Activated CD4-positive, alpha-beta T cell treated with anti-CD3 and anti-CD28 coated beads for 36 hours (primary cell): Measurements from ENCODE around the gene POMT1. TPM values are rescaled to one million over a fixed set of nuclear protein-coding genes. Genes with fewer than 3 reads are reported as not detected.

Experiments used
- ATAC-seq: fragments of 200-7000 bp; cut with Tn5 transposase; one replicate; pipeline ENCODE4 v1.10.0; 2021; ENCODE audit warnings: mild to moderate bottlenecking, moderate library complexity
- CTCF ChIA-PET: fragments of 350-600 bp; sonication (Branson Sonifier 250); formaldehyde crosslinking; loops from one replicate; lab custom pipeline; 2021; ENCODE audit warnings: antibody characterized with exemption; lab: Charles Lee
- POLR2A ChIA-PET: fragments of 350-600 bp; sonication (Branson Sonifier 250); formaldehyde crosslinking; loops from one replicate; lab custom pipeline; 2021; ENCODE audit warnings: antibody characterized with exemption, inconsistent platforms; lab: Charles Lee
- DNase-seq: peaks from one replicate; pipeline ENCODE4 v3.0.0-alpha.2; 2020
- H3K27ac Mint-ChIP-seq: one replicate; pipeline ENCODE4 v1.8.0; 2021; ENCODE audit warnings: mixed read lengths
- H3K27me3 Mint-ChIP-seq: one replicate; pipeline ENCODE4 v1.8.0; 2021; ENCODE audit warnings: mixed read lengths
- H3K36me3 Mint-ChIP-seq: one replicate; pipeline ENCODE4 v1.8.0; 2021; ENCODE audit warnings: low read depth, mixed read lengths
- H3K4me1 Mint-ChIP-seq: one replicate; pipeline ENCODE4 v1.8.0; 2021; ENCODE audit warnings: mixed read lengths
- H3K4me3 Mint-ChIP-seq: one replicate; pipeline ENCODE4 v1.8.0; 2021; ENCODE audit warnings: mild to moderate bottlenecking, moderate library complexity, mixed read lengths
- H3K9me3 Mint-ChIP-seq: one replicate; pipeline ENCODE4 v1.8.0; 2021; ENCODE audit warnings: low read depth, mixed read lengths
- intact Hi-C, 2 experiments: fragments of 100-400 bp; cut with DNase I in 1 of 2; cut with micrococcal nuclease in 1 of 2; formaldehyde crosslinking; loops; one replicate each; pipeline versions ENCODE4 v1.14.2 to v1.15.1; 2022 to 2024; cut with DNase I, micrococcal nuclease
- total RNA-seq, 2 experiments: library from RNA; stranded (reverse); gene quantifications; one replicate each; pipeline ENCODE4 v1.2.3, GENCODE V29; 2021

POMT1 gene
- total RNA-seq, 2 experiments from 2014 or later, result 28.2 to 30.7 TPM

DNA sequence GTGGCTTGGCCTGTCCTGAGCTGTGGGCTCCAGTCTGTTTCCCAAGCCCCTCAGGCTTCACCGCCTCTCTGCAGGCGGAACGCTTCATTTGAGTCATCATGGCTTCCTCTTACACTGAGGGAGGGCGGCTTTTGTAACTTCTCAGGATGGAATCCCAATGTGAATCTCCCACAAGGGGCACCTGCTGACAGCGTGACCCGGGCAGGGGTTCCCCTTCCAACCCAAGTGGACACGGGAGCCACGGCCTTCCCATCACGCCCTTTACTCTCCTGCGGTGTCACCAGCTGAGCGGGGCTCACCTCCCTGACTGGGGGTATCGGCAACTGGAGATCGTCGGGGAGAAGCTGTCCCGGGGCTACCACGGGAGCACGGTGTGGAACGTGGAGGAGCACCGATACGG, 15.8 kb downstream of the POMT1 start:
- intact Hi-C loops, result no loop called here
- Mint-ChIP-seq H3K27ac (peak overlapping the region; percentile 3), H3K4me3 (no peak overlapping the region), H3K36me3 (peaks cover 28% of the 10 kb centered on the region), H3K27me3 (no peaks in the 10 kb centered on the region), H3K9me3 (no peaks in the 10 kb centered on the region), H3K4me1 (no peaks in the 10 kb centered on the region)
- ATAC-seq, result no peak
- ChIA-PET CTCF (interaction anchor here (0.7 kb wide), 1 partner anchor 284 kb away, joined by 4 read pairs; no protein-coding TSS in a partner anchor), POLR2A (no interaction called here)
- DNase-seq, result no peak

DNA sequence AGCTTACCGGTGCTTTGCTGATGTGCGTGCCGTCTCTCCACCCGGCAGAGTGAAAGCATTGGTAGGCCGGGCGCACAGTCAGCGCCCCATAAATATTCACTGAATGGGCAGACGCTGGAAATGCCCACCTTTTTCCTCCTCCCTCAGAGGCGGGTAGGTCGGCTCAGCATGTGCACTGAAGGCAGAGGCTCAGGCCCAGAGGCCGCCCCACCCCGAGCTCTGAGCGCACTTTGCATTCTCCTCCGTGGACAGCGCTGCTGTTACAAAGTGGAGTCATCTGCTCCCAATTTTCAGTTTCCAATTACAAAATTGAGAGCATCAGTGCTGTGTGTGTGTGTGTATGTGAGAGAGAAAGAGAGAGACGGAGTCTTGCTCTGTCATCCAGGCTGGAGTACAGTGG, 17.8 kb downstream of the POMT1 start:
- Mint-ChIP-seq H3K27ac (no peak overlapping the region), H3K4me3 (no peak overlapping the region), H3K27me3 (no peaks in the 10 kb centered on the region), H3K36me3 (peaks cover 30% of the 10 kb centered on the region), H3K9me3 (no peaks in the 10 kb centered on the region), H3K4me1 (peaks cover 3% of the 10 kb centered on the region)
- DNase-seq (no peak), ATAC-seq (no peak)
- POLR2A ChIA-PET, result no interaction called here
- CTCF ChIA-PET, result no interaction called here
- intact Hi-C loops, result no loop called here

GRCh38 chr9:131521203-131521602, 18.5 kb downstream of the POMT1 start:
- no peak overlapping the region for H3K27ac Mint-ChIP-seq
- DNase-seq (no peak), ATAC-seq (no peak)
- POLR2A ChIA-PET, result no interaction called here
- H3K4me3 Mint-ChIP-seq, result no peak overlapping the region
- H3K9me3 Mint-ChIP-seq, result no peaks in the 10 kb centered on the region
- intact Hi-C loops, result no loop called here
- H3K27me3 Mint-ChIP-seq, result no peaks in the 10 kb centered on the region
- CTCF ChIA-PET, result no interaction called here
- H3K36me3 Mint-ChIP-seq, result peaks cover 32% of the 10 kb centered on the region
- peaks cover 3% of the 10 kb centered on the region for H3K4me1 Mint-ChIP-seq

GRCh38 chr9:131521822-131522221, 19.1 kb downstream of the POMT1 start:
- no peak for ATAC-seq

GRCh38 chr9:131522257-131523085, 19.8 kb downstream of the POMT1 start:
- CTCF ChIA-PET, result no interaction called here

More at GRCh38 chr9:131521822-131522221, 19.1 kb downstream of the POMT1 start:
- Mint-ChIP-seq H3K27me3 (no peaks in the 10 kb centered on the region), H3K27ac (no peak overlapping the region), H3K36me3 (peaks cover 37% of the 10 kb centered on the region), H3K4me3 (no peak overlapping the region), H3K4me1 (peaks cover 3% of the 10 kb centered on the region), H3K9me3 (no peaks in the 10 kb centered on the region)
- CTCF ChIA-PET, result no interaction called here
- intact Hi-C loops, result no loop called here
- no peak for DNase-seq
- POLR2A ChIA-PET, result no interaction called here

DNA sequence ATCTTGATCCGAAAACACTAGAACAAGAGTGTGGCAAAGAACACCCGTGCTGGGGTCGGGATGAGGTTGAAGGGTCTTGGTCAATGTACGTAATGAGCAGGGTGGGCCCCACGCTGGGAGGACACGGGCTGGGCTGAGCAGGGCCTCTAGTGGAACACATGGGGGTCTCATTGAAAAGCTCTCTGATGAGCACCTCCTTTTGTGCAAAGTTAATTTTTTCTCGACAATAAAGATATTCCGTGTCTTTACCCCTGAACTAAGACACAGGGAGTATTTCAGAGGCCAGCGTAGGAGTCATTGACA, 20.3 kb downstream of the POMT1 start:
- ATAC-seq, result no peak
- H3K4me1 Mint-ChIP-seq, result peaks cover 3% of the 10 kb centered on the region
- CTCF ChIA-PET, result no interaction called here
- H3K27ac Mint-ChIP-seq, result no peak overlapping the region
- peaks cover 33% of the 10 kb centered on the region for H3K36me3 Mint-ChIP-seq
- H3K4me3 Mint-ChIP-seq, result no peak overlapping the region
- no peak for DNase-seq
- POLR2A ChIA-PET, result no interaction called here
- H3K27me3 Mint-ChIP-seq, result no peaks in the 10 kb centered on the region
- intact Hi-C loops, result no loop called here
- H3K9me3 Mint-ChIP-seq, result no peaks in the 10 kb centered on the region

More at GRCh38 chr9:131522257-131523085, 19.8 kb downstream of the POMT1 start:
- H3K4me3 Mint-ChIP-seq, result no peak overlapping the region
- peaks cover 3% of the 10 kb centered on the region for H3K4me1 Mint-ChIP-seq
- H3K27ac Mint-ChIP-seq, result no peak overlapping the region
- intact Hi-C loops, result no loop called here
- H3K36me3 Mint-ChIP-seq, result peaks cover 36% of the 10 kb centered on the region
- no peaks in the 10 kb centered on the region for H3K9me3 Mint-ChIP-seq
- H3K27me3 Mint-ChIP-seq, result no peaks in the 10 kb centered on the region
- ATAC-seq (no peak), DNase-seq (no peak)
- POLR2A ChIA-PET, result no interaction called here

DNA sequence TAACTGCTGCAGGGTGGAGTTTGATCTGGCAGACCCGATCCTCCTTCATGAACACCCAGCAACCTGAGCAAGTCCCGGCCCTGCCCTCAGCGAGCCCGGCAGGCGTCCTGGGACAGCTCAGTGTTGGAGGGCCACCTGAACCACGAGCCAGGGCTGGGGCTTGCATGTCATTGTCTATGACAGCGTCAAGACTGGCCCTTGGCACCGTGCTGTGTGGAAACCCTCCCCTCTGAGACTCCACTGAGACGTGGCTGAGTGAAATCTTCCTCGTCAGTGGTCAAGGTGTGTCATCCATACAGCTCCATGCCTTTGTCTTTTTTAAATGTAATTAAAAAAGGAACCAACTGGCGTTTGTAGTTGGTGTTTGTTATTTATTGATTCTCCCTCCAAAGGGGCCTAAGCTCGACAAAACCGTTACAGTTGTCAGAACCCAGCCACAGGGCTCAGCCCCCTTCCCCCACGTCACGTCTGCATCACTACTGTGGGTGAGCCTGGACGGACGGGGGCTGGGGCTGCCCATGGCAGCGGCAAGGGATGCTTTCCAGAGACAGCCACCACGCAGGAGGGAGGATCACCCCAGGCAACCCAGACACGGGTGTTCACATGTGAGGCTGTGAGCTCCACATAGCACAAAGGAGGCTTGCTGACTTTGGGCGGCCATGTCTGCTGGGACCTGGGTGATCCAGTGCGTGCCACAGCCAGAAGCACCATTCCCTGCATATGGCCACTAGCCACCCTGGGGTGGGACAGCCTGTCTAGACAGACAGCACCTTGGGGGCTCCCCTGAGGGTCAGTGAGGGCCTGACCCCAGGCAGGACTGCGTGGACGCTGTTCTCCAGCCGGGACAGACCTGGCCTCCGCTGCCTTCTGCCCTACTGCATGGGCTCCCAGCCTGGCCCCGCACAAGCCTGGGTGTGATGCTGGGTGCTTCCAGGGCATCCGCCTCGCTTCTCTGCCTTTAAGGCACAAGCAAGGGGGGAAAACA, 21.0 kb downstream of the POMT1 start:
- H3K27me3 Mint-ChIP-seq, result no peaks in the 10 kb centered on the region
- no peak for DNase-seq
- POLR2A ChIA-PET, result no interaction called here
- peaks cover 7% of the 10 kb centered on the region for H3K4me1 Mint-ChIP-seq
- H3K4me3 Mint-ChIP-seq, result no peak overlapping the region
- no peak for ATAC-seq
- intact Hi-C loops, result no loop called here
- CTCF ChIA-PET, result no interaction called here
- H3K27ac Mint-ChIP-seq, result no peak overlapping the region
- H3K9me3 Mint-ChIP-seq, result no peaks in the 10 kb centered on the region
- peaks cover 38% of the 10 kb centered on the region for H3K36me3 Mint-ChIP-seq

DNA sequence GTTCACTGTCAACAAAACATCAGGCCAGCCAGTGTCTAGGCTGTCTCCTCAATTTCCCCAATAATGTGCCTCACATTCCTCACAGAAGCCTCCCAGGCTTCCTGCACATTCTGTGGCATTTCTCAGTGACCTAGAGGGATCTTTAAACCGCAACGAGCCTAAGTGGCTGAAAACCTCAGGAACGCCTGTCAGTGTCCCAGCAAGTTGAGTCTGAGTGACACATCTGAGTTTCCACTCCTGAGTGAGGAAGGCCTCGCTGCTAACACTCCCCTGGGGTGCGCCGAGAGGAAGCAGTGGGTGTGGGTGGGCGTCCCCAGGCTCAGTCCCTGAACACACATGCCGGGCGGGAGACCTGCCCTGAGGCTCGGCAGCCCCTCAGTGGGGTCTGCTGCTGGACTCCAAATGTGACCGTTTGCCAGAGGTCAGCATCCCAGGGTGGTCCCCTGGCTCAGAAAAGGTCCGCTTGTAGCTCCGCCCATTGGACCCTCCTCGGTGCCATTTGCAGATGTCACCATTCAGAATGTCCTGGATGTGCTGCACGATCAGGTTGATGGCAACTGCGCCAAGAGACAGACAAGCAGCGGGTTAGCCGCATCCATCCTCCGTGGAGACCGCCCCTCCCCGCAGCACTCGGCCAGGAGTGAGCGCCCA, 22.1 kb downstream of the POMT1 start:
- intact Hi-C loops, result no loop called here
- Mint-ChIP-seq H3K4me1 (peaks cover 12% of the 10 kb centered on the region), H3K4me3 (no peak overlapping the region), H3K36me3 (peaks cover 33% of the 10 kb centered on the region), H3K27me3 (no peaks in the 10 kb centered on the region), H3K27ac (peak overlapping the region; percentile 31), H3K9me3 (no peaks in the 10 kb centered on the region)
- no peak for DNase-seq
- ATAC-seq, result no peak
- POLR2A ChIA-PET, result no interaction called here
- CTCF ChIA-PET, result no interaction called here

GRCh38 chr9:131525643-131526565, 23.2 kb downstream of the POMT1 start:
- DNase-seq (no peak), ATAC-seq (no peak)
- intact Hi-C loops, result no loop called here
- Mint-ChIP-seq H3K4me1 (peaks cover 15% of the 10 kb centered on the region), H3K27ac (no peak overlapping the region), H3K27me3 (no peaks in the 10 kb centered on the region), H3K9me3 (no peaks in the 10 kb centered on the region), H3K4me3 (no peak overlapping the region), H3K36me3 (peaks cover 31% of the 10 kb centered on the region)
- ChIA-PET CTCF (interaction anchor here (0.6 kb wide), 1 partner anchor 231 kb away, joined by 5 read pairs; no protein-coding TSS in a partner anchor), POLR2A (interaction anchor here (0.7 kb wide), 1 partner anchor 129 kb away, joined by 3 read pairs; no protein-coding TSS in a partner anchor)

DNA sequence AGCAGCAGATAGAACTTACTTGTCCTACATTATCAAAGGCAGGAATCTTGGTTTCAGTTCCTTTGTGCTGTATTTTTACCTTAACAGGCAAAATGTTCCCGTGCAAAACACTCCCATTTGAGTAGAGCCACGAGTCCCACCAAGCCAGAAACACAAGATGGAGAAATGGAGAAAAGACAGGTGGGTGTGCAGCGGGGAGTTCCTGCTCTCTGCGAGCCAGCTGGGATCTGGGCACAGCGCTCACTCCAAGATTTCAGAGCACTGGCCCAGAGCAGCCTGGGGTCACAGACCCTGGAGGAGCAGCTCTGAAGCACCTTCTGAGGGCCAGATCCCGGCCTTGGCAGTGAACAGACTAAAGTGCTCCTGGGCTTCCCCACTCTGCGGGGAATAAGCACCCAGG, 25.5 kb downstream of the POMT1 start:
- peaks cover 17% of the 10 kb centered on the region for H3K4me1 Mint-ChIP-seq
- H3K27ac Mint-ChIP-seq, result no peak overlapping the region
- ChIA-PET CTCF (no interaction called here), POLR2A (no interaction called here)
- no peaks in the 10 kb centered on the region for H3K27me3 Mint-ChIP-seq
- DNase-seq (no peak), ATAC-seq (no peak)
- intact Hi-C loops, result no loop called here
- no peaks in the 10 kb centered on the region for H3K9me3 Mint-ChIP-seq
- H3K36me3 Mint-ChIP-seq, result peaks cover 25% of the 10 kb centered on the region
- peak overlapping the region; percentile 28 for H3K4me3 Mint-ChIP-seq
